ENCODE data around the gene P2RX3. TPM values are rescaled to one million over a fixed set of nuclear protein-coding genes. Genes with fewer than 3 reads are reported as not detected.

The P2RX3 gene
- total RNA-seq, 1 donor: not detected

DNA sequence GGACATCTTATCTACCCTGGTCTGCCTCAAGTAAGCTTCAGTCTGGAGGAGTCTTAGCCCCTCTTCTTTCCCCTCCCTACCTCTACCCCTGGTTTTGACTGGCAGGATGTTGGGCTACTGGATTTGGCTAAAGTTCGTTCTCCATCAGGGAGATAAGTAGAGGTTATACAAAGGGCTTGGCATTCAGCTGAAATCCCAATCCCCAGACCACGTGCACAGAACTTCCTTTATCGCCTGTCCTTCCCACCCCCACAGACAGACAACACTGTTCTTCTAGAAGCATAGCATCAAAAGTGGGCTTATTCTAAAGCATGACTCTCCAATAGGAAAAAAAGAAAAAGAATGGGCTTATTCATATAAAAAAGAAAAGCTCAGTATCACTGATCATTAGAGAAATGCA, 35.0 kb downstream of the P2RX3 start:
- no peak overlapping the region for H3K4me3 ChIP-seq (ENCODE audit: low read depth, low read length)
- DNase-seq (ENCODE audit: low read depth): peak; percentile 10
- TF ChIP-seq, protein P1, sequence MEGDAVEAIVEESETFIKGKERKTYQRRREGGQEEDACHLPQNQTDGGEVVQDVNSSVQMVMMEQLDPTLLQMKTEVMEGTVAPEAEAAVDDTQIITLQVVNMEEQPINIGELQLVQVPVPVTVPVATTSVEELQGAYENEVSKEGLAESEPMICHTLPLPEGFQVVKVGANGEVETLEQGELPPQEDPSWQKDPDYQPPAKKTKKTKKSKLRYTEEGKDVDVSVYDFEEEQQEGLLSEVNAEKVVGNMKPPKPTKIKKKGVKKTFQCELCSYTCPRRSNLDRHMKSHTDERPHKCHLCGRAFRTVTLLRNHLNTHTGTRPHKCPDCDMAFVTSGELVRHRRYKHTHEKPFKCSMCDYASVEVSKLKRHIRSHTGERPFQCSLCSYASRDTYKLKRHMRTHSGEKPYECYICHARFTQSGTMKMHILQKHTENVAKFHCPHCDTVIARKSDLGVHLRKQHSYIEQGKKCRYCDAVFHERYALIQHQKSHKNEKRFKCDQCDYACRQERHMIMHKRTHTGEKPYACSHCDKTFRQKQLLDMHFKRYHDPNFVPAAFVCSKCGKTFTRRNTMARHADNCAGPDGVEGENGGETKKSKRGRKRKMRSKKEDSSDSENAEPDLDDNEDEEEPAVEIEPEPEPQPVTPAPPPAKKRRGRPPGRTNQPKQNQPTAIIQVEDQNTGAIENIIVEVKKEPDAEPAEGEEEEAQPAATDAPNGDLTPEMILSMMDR (IDR thresholded peaks at IDR 0.05; ENCODE audit: insufficient read depth, low read length): no peak

DNA sequence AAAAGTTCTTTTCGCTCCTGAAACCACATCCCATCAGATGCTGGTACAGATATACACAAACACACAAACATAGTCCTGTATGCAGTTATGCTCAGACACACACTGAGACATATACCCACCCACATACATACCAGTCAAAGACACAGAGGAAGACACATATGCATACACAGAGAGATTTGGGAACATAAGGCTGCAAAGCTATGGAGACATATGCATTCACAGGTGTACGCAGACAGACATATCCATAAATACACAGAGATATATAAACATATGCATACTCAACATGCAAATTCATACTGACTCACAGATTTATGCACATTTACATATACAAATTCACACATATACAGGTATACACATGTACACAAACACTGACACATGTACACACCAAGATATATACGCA, 36.8 kb downstream of the P2RX3 start:
- DNase-seq (ENCODE audit: low read depth): no peak
- TF ChIP-seq, protein P1 (IDR thresholded peaks at IDR 0.05; ENCODE audit: insufficient read depth, low read length): no peak
- no peak overlapping the region for H3K4me3 ChIP-seq (ENCODE audit: low read depth, low read length)

DNA sequence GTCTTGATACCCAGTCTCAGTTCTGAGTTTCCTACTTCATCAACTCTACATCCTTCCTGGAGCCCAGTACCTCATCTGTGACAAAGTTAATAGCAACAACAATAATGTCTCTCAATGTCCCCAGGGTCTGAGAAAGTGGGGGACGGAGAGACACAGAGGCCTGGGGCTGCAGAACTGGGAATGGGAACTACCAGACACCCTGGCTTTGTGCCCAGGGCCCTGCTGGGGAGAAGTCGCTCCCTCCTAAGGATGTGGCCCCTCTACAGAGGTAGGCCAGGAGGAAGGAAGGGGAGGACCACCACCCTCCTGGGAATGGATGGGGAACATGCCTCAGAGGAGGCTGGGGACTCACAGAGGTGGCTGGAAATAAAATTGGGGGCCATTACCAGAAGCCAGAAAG, 37.3 kb downstream of the P2RX3 start:
- DNase-seq (ENCODE audit: low read depth): no peak
- TF ChIP-seq, protein P1 (IDR thresholded peaks at IDR 0.05; ENCODE audit: insufficient read depth, low read length): no peak
- no peak overlapping the region for H3K4me3 ChIP-seq (ENCODE audit: low read depth, low read length)

DNA sequence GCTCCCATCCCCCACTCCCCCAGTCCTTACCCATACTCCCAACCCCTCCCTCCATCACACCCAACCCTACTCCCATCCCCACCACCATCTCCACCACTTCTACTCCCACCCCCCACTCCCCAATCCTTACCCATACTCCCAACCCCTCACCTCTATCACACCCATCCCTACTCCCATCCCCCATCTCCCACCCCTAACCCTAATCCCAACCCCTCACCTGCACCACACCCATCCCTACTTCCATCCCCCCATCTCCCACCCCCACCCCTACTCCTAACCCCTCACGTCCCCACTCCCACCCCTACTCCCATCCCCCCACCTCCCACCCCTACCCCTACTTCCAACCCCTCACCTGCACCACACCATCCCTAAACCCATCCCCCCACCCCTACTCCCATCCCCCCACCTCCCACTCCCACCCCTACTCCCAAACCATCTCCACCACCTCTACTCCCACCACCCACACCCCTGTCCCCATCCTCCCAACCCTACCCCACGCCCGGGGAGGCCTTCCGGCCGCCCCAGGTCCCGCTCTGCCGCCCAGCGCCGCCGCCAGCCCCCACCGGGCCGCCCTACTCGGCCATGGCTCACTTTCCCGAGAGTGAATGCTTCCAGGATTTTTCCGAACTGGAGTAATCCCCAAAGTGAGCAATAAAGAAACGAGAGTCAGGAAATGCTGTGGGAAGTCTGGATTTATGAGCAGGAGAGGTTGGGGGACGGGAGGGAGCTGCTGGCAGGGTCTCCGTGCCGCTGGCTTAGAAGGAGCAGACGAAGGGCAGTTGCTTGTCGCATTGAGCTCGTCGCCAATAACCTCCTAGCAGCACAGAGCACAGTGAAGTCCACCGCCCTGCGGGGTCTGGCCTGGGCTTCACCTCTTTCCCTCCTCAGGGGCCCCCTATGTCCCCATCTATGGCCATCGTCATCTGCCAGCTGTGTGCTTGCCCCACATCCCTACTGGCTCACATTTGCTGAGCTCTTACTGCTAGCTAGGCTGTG, 38.2 kb downstream of the P2RX3 start:
- no peak overlapping the region for H3K4me3 ChIP-seq (ENCODE audit: low read depth, low read length)
- DNase-seq (ENCODE audit: low read depth): no peak

DNA sequence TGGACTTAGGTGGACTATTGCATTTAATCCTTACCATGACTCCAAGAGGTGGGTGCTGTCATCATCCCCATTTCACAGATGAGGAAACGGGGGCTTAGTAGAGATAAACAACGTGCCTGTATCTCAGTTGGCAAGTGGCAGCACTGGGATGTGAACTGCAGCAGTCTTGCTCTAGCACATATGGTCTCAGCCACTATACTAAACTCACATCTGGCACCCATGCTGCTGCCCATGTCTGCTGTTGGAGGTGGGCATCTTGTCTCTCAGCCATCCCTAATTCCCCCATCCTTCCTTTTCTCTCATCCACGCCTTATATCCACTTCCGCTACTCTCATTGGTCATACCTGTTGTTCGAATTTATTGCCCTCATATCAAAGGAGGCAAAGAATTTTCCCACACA, 39.0 kb downstream of the P2RX3 start:
- TF ChIP-seq, protein P1 (IDR thresholded peaks at IDR 0.05; ENCODE audit: insufficient read depth, low read length): no peak
- H3K4me3 ChIP-seq (ENCODE audit: low read depth, low read length): no peak overlapping the region
- DNase-seq (ENCODE audit: low read depth): no peak

More for the DNA sequence above, 38.2 kb downstream of the P2RX3 start:
- TF ChIP-seq, protein P1 (IDR thresholded peaks at IDR 0.05; ENCODE audit: insufficient read depth, low read length): no peak

DNA sequence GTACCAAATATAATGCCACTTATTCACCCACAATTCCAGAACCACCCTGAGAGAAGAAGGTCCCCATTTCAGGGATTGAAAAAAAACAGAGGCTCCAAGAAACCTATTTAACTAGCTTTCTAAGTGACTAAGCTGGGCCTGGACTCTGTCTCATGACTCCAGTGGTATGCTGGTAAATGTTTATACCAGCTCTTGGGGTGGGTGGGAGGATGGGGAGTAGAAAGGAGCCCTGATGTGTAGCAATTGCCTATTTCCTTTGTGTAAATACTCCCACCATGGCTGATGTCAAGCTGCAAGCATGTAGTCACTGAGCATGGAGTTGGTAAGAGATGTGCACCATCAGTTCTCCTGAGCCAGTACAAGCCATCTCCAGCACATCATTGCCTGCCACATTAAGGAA, 40.0 kb downstream of the P2RX3 start:
- H3K4me3 ChIP-seq (ENCODE audit: low read depth, low read length): no peak overlapping the region

More for the DNA sequence above, 40.0 kb downstream of the P2RX3 start:
- TF ChIP-seq, protein P1 (IDR thresholded peaks at IDR 0.05; ENCODE audit: insufficient read depth, low read length): no peak
- no peak for DNase-seq (ENCODE audit: low read depth)

All from fibroblast of the aortic adventitia (primary cell).